Astrocyte of the hippocampus (primary cell): ENCODE measurements around the gene EPHB2.

ENCODE experiments used
- DNase-seq: peaks from one replicate; pipeline ENCODE4 v3.0.0; 2011; ENCODE audit warnings: low read depth, low spot score

The EPHB2 gene

GRCh38 chr1:22857661-22858060 lies 147.0 kb downstream of the EPHB2 start:
- no peak for DNase-seq

- no peak for DNase-seq
These were observed 149.8 kb downstream of the EPHB2 start for GRCh38 chr1:22860414-22860800.

GRCh38 chr1:22860883-22861385 lies 150.3 kb downstream of the EPHB2 start:
- DNase-seq: no peak

- DNase-seq: peak; percentile 73
These were observed 151.3 kb downstream of the EPHB2 start for GRCh38 chr1:22861764-22862440.

- DNase-seq: no peak
These were observed 152.1 kb downstream of the EPHB2 start for GRCh38 chr1:22862752-22863151.

GRCh38 chr1:22863766-22864165 lies 153.1 kb downstream of the EPHB2 start:
- no peak for DNase-seq

GRCh38 chr1:22864886-22865285 lies 154.2 kb downstream of the EPHB2 start:
- no peak for DNase-seq

GRCh38 chr1:22865736-22866135 lies 155.1 kb downstream of the EPHB2 start:
- DNase-seq: no peak

GRCh38 chr1:22866868-22867267 lies 156.2 kb downstream of the EPHB2 start:
- no peak for DNase-seq

GRCh38 chr1:22868331-22868730 lies 157.7 kb downstream of the EPHB2 start:
- peak; percentile 34 for DNase-seq

- DNase-seq: no peak
These were observed 158.7 kb downstream of the EPHB2 start for GRCh38 chr1:22869325-22869724.

GRCh38 chr1:22870201-22870871 lies 159.7 kb downstream of the EPHB2 start:
- DNase-seq: peak; percentile 75

- DNase-seq: no peak
These were observed 162.5 kb downstream of the EPHB2 start for GRCh38 chr1:22872981-22873664.

GRCh38 chr1:22874785-22875184 lies 164.1 kb downstream of the EPHB2 start:
- DNase-seq: no peak

- DNase-seq: no peak
These were observed 164.6 kb downstream of the EPHB2 start for GRCh38 chr1:22875241-22875640.

- no peak for DNase-seq
These were observed 165.2 kb downstream of the EPHB2 start for GRCh38 chr1:22875841-22876240.

GRCh38 chr1:22876359-22877111 lies 165.9 kb downstream of the EPHB2 start:
- DNase-seq: peak; percentile 85

GRCh38 chr1:22877112-22877915 lies 166.7 kb downstream of the EPHB2 start:
- DNase-seq: no peak

GRCh38 chr1:22877980-22878379 lies 167.3 kb downstream of the EPHB2 start:
- DNase-seq: no peak

GRCh38 chr1:22878626-22879025 lies 168.0 kb downstream of the EPHB2 start:
- no peak for DNase-seq

GRCh38 chr1:22879445-22879844 lies 168.8 kb downstream of the EPHB2 start:
- no peak for DNase-seq
